GM12872 (cell line): ENCODE data around the gene ADI1.

ENCODE experiments used
- TF ChIP-seq, protein P1 (sequence below): IDR thresholded peaks from 3 replicates; pipeline ENCODE4 v1.5.1; 2011; ENCODE audit warnings: low read depth, mild to moderate bottlenecking, low read length, moderate library complexity; ENCODE audit not compliant: insufficient read depth

The ADI1 gene

DNA sequence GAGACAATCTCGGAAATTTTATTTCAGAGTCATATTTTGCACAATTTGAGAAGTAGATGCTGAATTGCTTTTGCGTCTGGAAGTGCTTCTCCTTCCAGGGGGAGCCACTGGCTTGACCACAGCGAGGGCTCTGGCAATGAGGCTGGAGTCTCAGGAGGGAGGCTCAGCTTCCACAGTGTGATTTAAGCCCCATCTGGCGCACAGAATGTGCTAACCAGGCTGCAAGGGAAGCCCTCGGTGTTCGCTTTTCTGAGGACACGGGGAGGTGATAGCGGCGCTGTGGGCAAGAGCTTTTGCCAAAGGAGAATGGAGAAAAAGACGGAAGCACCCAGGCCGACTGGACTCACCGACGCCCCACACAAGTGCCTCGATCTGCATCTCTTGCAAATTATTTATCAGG is 52.4 kb downstream of the ADI1 start:
- TF ChIP-seq, protein P1, sequence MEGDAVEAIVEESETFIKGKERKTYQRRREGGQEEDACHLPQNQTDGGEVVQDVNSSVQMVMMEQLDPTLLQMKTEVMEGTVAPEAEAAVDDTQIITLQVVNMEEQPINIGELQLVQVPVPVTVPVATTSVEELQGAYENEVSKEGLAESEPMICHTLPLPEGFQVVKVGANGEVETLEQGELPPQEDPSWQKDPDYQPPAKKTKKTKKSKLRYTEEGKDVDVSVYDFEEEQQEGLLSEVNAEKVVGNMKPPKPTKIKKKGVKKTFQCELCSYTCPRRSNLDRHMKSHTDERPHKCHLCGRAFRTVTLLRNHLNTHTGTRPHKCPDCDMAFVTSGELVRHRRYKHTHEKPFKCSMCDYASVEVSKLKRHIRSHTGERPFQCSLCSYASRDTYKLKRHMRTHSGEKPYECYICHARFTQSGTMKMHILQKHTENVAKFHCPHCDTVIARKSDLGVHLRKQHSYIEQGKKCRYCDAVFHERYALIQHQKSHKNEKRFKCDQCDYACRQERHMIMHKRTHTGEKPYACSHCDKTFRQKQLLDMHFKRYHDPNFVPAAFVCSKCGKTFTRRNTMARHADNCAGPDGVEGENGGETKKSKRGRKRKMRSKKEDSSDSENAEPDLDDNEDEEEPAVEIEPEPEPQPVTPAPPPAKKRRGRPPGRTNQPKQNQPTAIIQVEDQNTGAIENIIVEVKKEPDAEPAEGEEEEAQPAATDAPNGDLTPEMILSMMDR = no peak

DNA sequence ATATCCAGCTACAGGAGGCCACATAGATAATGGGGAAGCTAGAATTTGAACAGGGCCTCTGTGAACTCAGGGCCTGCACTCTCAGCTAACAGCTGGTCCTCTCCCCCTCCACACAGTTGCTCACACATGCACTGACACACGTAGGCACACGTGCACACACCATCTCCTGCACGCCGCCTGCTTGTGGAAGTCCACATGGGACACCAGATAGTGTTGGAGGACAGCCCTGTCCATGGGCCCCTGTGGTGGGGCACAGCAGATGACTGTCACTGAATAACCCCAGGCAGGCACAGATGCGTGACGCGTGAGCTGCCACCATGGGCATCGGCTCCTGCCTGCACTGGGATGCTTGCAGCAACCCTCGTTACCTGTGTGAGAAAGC is 52.9 kb downstream of the ADI1 start:
- TF ChIP-seq, protein P1 = no peak

DNA sequence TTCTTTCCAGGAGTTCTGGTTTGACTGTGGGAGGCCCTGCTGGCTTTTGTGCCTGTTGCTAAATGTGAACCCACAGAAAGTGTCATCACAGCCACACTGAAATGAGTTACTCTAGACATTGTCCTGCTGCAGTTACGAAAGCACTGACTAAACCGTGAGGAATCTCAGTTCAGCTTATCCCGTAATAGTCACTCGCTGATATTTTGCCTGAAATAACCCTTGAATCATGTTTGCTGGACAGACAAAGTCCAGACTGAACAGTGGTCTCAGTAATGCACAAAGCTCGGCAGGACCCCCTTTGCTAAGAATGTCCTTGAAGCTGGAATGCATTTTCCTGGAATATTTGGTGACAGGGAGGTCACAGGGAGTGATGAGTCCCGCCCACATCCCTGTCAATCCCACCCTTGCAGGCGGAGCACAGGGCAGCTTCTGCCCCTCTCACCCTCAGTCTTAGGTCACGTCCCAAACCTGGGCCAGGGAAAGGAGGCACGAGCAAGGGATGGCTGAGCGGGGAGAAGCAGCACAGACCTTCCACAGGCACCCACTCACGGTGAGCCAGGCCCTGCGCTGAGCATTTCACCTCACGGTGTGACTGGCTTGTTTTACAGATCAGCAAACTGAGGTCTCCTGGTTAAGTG is 53.4 kb downstream of the ADI1 start:
- TF ChIP-seq, protein P1 = no peak

DNA sequence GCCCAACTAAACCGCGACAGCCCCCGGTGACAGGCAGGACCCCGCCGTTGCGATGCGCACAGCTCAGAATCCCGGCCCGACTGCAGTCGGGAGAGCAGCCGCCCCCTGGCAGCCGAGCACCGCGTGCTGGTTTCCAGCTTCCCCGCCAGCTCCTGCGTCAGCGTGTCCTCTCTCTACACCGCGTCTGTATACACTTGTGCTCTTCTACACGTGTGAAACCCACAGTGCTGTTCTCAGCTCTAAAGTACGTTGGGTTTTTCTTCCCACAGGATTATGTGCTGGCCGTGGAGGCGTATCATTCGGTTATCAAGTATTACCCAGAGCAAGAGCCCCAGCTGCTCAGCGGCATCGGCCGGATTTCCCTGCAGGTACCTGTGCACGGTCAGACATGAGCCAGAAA is 54.0 kb downstream of the ADI1 start:
- TF ChIP-seq, protein P1 = no peak

DNA sequence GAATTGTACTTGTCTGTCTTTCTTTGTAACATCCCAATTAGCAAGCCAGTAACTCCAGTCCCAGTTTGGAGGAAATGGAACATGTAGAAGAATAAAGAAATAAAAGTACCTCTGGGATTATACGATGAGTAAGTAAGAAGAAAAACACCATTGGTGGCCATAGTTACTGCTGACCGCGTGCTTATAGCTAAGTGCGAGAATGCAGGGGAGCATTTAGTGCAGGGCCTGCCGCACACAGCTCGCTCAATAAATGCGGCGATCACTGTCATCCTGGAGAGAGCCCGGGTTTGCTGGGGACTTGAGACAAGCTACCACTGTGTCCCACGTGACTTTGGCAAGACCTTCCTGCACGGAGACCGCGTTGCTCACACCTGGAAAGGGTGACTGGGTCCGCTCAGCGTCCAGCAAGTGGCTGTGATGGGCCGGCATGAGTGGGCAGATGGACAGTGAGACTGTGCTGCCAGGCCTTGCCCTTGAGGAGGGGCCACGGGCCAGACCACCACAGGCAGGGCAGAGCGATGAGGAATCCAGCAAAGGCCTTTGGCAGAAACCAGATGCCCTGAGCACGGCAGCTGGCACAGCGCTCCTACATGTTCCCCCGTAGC is 54.8 kb downstream of the ADI1 start:
- TF ChIP-seq, protein P1 = no peak

DNA sequence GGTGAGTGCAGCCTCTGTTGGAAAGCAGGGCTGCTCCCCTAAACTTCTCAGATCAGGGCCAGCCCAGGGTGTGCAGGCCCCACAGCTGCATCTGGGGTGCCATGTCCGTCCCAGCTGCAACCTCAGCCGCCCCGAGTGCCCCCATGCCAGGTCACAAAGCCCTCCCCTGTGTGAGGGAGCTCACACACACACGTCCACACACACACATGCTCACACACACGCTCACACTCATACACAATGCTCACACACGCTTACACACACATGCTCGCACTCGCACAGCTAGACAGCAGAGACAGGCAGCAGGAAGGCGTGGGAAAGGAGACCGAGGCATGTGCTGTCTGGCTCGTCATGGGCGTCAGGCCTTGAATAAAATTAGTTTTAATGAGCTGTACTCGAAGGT is 55.4 kb downstream of the ADI1 start:
- TF ChIP-seq, protein P1 = no peak

DNA sequence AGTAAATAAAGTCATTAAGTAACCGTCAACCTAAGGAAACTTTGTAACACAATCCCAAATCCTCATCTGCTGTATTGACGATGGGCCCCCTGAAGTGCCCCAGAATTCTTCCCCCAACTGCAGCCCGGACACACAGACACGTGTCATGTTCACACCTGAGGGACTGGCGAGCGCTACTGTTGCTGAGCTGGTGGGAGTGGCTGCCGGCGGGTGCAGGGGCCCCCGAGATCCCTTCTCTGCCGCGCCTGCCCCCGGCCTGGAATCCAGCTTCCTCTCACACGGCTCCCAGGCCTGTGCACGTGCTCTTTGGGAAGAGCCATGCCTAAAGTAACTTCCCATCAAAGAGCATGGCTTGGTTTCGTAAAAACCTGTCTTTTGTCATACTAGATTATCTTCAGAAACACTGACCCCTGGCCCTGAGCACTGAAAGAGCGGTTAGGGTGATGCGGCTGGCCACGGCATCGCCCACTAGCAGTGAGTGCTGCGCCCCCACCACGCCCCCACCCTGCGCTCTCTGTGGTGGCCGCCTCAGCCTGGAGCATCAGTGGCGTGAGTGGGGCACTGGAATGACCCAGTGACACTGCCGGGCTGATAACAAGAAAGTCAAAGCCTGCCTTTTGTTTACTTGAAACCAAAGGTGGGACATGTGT is 56.0 kb downstream of the ADI1 start:
- TF ChIP-seq, protein P1 = no peak
